OCI-M2 (cell line): ENCODE results near the gene TBX1.
"Not testable (repeated sequence)": the region's sequence is repeated elsewhere in the genome, so short reads cannot be mapped to it uniquely, and the experiment has no call there.

Source experiments
- DNase-seq: peaks from one replicate; lab custom pipeline; 2025; ENCODE audit not compliant: unreplicated experiment; lab: John Stamatoyannopoulos, UW

TBX1 gene

DNA sequence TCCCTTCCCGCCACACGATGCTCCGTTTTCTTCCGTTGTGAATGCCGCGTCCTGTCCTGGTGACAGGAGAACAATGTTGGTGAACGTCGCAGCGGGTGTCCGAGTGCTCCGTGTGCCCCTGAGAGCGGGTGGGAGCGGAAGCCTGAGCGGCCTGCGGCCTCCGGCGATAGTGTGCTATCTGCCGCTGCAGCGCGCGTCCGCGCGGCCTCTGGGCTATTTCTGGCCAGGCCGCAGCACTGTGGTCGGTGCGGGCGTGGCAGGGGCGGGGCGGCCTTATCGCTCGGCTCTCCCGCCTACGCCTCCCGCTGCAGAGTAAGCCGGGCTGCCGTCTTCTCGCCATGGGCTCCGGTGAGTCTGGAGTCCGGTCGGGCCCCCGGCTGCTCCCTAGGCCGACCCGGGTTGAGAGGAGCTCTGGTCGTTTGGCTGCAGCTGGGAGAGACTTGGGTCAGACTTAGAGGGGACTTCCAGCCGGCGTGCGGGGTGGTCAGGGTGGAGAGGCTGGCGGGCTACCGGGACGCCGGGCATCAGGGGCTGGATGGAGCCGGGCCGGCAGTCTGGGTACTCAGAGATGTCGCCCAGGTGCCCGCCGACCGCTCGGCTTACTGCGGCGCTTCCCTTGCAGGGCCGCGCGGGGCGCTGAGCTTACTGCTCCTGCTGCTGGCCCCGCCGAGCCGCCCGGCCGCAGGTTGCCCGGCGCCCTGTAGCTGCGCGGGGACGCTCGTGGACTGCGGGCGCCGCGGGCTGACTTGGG is 37.2 kb upstream of the TBX1 start, which contains the start of gene GP1BB:
TSS of gene GP1BB (plus strand) at position 308 of the 751 bp plus-strand sequence. CDS start at position 339, 31 bp downstream.
- peak; percentile 23 for DNase-seq

DNA sequence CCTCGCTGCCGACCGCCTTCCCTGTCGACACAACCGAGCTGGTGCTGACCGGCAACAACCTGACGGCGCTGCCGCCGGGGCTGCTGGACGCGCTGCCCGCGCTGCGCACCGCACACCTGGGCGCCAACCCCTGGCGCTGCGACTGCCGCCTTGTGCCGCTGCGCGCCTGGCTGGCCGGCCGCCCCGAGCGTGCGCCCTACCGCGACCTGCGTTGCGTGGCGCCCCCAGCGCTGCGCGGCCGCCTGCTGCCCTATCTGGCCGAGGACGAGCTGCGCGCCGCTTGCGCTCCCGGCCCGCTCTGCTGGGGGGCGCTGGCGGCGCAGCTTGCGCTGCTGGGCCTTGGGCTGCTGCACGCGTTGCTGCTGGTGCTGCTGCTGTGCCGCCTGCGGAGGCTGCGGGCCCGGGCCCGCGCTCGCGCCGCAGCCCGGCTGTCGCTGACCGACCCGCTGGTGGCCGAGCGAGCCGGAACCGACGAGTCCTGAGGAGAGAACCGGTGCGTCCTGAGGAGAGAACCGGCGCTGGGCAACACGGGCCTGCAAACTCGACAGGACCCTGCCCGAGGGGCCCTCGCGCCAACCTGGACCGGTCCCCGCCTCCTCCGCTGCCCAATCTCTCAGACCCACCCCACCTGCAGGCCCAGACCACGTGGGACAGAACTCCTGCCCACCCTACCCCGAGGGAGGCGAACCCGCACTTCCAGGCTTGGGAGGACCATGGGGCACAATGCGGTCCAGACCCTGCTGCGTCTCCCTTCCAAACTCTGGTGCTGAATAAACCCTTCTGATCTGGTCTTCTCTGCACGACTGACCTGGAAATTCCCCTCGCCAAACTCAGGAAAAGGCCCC is 36.4 kb upstream of the TBX1 start:
- DNase-seq = no peak

DNA sequence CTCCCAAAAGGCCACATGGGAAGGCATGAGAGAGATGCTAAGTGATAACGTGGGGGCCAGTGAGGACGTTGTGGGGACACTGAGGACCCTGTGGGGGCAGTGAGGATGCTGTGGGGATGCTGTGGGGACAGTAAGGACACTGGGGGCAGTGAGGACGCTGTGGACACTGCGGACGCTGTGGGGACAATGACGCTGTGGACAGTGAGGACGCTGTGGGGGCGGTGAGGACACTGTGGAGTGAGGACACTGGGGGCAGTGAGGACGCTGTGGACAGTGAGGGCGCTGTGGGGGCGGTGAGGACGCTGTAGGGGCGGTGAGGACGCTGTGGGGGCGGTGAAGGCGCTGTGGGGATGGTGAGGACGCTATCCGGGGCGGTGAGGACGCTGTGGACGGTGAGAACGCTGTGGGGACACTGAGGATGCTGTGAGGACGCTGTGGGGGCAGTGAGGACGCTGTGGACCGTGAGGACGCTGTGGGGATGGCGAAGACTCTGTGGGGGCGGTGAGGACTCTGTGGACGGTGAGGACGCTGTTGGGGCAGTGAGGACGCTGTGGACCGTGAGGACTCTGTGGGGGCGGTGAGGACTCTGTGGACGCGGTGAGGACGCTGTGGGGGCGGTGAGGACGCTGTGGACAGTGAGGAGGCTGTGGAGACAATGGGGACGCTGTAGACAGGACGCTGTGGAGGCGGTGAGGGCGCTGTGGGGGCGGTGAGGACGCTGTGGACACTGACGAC is 35.5 kb upstream of the TBX1 start:
- no peak for DNase-seq

DNA sequence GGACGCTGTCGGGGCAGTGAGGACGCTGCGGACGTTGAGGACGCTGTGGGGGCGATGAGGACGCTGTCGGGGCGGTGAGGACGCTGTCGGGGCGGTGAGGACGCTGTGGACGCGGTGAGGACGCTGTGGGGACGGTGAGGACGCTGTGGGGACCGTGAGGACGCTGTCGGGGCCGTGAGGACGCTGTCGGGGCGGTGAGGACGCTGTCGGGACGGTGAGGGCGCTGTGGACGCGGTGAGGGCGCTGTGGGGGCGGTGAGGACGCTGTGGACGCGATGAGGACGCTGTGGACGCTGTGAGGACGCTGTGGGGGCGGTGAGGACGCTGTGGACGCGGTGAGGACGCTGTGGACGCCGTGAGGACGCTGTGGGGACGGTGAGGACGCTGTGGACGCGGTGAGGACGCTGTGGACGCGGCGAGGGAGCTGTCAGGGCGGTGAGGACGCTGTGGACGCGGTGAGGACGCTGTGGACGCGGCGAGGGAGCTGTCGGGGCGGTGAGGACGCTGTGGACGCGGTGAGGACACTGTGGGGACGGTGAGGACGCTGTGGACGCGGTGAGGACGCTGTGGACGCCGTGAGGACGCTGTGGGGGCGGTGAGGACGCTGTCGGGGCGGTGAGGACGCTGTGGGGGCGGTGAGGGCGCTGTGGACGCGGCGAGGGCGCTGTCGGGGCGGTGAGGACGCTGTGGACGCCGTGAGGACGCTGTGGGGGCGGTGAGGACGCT is 34.4 kb upstream of the TBX1 start:
- DNase-seq = not testable (repeated sequence)

DNA sequence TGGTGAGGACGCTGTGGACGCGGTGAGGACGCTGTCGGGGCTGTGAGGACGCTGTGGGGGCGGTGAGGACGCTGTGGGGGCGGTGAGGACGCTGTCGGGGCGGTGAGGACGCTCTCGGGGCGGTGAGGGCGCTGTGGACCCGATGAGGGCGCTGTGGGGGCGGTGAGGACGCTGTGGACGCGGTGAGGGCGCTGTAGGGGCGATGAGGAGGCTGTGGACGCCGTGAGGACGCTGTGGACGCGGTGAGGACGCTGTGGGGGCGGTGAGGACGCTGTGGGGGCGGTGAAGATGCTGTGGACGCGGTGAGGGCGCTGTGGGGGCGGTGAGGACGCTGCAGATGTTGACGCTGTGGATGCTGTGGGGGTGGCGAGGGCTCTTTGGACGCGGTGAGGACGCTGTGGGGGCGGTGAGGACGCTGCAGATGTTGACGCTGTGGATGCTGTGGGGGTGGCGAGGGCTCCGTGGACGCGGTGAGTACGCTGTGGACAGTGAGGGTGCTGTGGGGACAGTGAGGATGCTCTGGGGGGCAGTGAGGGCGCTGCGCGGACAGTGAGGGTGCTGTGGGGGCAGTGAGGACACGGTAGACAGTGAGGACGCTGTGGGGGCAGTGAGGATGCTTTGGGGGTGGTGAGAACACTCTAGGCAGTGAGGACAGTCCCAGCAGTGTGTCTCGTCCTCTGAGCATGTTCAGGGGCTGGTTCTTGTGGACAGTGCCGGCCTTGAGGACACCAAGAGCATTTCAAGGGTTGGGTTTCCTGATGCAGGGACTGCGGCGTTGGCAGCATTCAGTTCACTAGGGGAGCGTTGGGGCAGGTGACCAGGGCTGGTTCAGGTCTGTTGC is 33.0 kb upstream of the TBX1 start:
- DNase-seq = no peak

DNA sequence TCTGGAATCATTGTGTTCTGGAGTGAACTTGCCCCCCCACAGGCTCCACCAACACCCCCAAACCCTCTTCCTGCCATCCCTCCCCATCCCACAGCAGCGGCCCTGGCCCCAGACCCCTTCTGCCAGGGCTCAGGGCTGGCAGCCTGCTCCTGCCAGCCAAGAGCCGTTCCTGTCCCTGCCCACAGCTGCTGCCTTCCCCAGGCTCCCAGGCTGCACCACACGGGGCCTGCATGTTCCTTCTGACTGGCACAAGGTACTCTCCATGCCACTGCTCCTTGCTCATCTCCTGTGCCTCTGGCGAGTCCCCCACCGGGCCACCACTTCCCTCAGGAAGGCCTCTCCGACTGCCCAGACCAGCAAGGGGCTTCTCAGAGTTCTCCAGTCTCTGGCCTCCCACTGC is 32.3 kb upstream of the TBX1 start:
- DNase-seq = no peak

DNA sequence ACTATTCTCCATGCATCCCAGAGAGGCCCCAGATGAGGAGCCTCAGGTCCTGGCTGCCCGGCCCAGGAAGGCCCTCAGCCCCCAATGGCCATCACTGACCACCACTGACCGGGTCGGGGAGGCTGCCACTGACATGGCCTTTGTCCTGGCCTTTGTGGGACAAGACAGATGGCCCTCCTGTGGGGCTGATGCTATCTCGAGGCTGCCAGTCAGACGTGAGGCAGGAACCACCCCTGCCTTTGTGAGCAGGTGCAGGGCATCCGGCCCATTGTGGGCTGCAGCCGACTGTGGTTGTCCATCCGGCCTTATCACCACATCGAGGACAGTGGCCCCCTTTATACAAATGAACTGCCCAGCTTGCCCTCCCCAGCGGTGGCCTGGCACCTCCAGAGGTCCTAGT is 31.7 kb upstream of the TBX1 start:
- DNase-seq = no peak

DNA sequence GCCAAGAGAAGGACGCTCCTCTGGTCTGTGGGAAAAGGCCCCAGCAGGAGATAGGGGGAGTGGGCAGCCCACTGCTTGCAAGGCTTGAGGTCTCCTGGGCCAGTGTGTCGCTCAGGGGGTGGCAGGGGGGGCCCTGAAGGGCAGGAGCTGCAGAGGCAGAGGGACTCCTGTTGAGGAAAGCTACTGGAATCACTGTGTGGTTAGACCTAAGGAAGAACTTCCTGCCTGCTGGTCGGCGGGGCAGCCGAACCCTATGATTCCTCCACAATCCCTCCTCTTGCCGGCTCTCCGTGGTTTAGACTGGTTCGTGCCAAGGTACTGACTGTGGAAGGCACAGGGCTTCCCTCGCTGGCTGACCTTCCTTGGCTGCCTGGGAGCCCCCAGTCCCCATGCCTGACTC is 31.1 kb upstream of the TBX1 start:
- no peak for DNase-seq

DNA sequence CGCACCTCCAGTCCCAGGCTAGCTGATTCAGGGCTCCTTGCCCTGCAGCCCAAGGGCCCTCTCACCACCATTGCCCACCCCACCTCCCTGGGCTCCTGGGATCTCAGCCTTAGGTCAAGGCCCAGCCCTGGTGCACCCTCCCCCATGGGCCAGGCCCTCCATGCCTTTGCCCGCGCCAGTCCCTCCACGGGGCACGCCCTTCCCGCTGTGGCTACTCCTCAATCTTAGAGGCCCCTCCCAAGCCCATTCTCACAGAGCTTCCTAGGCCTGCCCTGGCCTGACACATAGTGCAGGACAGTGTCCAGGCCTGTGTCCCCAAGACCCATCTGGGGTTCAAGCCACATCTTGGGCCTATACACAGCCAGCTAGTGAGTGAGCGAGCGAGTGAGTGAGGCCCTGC is 30.4 kb upstream of the TBX1 start:
- DNase-seq = no peak

DNA sequence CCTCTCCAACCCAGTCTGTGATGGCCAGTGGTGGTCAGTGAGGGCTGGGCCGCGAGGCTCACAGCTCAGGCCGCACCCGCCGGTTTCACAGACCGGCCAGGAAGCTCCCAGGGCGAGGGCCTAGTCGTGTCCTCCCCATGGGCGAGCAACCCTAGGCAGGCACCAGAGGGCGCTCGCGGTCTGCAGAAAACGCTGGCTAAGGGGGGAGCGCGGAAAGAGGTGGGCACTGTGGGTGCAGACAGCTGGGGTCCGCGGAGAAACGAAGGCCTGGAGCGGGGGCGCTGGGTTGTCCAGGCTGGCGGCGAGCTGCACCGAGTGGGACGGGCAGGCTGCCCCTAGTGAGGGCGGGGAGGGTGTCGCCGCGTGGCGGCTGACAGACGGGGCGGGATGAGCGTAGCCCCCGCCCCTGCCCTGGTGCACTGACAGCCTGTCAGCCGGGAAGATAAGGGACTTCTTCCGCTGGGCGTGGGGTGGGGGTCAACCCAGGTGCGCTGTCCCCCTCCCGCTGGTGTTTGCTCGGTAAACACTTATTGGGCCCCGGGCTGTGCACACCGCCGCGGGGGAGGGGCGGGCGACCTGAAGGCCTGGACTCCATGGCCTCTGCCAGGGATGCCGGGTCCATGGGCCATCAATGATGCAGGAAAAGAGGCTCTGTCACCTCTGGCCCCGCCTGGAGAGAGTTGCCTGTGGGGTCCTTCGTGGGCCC is 29.8 kb upstream of the TBX1 start:
- DNase-seq = peak; percentile 10

DNA sequence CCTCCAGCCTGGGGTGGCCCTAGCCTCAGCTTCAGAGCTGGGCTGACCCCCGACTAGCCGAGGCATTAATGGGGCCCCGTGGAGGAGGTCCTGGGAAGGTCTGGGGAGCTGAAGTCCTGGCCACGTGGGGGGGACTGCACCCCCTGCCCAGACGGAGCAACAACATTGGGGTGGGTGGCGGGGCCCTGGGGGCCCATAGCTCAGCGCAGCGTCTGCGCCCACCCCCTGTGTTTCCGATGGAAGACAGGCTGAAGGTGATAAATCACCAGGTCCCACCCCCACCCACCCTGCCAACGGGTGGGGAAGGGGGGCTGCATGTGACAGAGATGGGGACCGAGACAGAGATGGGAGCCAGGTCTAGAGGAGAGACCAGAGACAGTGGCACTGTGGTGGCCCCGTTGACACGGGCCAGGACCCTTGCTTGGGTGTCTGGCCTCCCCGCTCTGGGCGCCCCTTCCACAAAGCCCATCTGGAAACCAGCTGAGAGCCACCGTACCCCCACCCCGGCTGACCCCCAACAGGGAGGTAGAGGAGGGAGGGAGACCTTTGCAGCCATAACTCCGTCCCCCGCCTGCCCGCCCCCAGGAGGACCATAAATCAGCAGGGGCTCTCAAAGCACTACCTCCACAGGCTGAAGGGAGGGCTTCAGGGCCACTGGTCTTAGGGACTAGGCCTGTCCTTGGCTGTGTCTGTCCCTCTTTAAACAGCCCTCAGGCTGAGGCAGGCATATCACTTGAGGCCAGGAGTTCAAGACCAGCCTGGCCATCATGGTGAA is 29.0 kb upstream of the TBX1 start:
- DNase-seq = no peak

DNA sequence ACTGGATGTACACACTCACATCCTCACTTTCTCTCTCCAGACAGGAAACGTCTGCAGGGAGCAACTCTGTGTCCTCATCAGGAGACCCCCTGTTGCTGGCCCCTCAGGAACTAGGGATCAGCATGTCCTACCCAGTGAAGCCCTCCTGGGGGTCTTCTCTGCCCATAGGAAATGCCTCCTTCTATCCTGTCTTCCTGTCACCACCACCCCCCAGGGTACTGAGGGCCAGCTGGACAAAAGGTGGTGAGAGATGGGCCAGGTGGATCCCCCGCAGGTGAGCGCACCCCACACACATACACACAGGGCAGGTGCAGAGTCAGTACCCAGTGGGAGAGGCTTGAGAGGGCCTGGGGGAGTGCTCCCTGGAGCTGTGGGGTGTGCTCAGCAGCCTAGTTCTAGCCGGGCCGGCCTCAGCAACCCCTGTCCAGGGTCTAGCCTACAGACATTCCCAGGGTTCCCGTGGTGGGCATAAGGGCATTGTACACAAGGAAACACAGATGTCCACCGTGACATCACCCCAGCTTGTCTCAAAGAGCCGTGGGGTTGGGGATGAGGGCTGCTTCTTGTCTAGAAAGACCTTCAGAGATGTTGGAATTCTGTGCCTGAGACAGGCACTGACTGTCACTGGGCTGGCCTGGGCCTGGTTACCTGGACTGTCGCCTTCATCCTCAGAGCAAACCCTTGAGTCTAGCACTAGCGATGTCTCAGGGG is 28.0 kb upstream of the TBX1 start:
- no peak for DNase-seq

DNA sequence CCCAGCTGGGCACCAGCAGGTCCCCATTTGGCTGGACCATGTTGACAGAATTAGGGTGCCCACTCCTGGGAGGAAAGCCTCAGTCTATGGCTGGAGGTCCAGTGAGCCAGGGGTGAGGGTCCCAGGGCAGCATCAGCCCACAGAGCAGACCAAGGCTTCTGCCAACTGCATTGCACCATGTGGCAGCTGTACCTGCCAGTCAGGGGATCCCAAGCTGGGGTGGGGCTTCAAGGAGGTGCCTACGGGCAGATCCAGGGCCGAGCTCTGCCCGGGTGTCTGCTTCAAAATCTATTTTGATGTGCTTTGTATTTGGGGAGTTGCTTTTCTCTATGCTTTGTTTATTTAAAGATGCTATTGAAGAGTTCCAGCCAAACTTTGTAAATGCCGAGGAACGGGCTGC is 26.8 kb upstream of the TBX1 start:
- DNase-seq = no peak

DNA sequence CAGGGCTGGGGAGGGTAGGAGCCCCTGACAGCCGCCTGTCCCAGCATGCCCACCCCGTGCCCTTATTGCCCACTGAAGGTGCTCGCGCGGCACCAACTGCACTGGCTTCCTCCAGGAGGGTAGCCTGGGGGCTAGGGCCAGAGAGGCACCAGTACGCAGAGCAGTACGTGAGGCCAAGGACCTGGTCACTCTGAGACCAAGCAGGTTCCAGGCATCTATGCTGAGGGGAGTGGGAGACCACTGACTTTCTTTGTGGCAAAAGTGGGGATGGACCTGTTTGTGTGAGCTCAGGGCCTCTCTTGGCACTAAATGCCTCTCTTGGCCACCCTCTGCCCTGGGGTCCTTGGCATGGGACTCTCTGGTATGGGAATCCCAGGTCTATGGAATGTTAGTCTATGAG is 26.4 kb upstream of the TBX1 start:
- DNase-seq = no peak

DNA sequence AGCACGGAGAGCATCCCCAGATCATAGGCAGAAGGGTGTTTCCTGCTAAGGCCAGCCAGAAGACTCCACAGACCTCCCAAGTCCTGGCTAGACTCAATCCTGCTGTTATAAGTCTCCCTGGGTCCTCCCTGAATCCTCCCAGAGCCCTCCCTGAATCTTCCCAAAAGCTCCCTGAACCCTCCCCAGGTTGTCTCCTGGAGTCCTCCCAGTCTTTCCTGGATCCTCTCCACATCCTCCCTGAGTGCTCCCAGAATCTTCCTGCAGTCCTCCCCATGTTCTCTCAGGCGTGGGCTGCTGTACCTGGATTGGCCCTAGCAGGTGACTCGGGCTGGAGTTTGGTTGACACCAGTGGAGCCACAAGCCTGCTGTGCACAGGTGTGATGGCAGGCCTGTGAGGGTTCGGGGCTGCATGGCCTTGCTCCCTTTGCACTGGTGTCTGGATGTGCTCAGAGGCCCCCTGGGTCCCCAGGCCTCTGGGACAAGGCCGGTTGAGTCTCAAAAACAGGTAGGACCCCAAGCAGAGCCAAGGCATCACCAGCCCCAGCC is 25.7 kb upstream of the TBX1 start:
- no peak for DNase-seq

DNA sequence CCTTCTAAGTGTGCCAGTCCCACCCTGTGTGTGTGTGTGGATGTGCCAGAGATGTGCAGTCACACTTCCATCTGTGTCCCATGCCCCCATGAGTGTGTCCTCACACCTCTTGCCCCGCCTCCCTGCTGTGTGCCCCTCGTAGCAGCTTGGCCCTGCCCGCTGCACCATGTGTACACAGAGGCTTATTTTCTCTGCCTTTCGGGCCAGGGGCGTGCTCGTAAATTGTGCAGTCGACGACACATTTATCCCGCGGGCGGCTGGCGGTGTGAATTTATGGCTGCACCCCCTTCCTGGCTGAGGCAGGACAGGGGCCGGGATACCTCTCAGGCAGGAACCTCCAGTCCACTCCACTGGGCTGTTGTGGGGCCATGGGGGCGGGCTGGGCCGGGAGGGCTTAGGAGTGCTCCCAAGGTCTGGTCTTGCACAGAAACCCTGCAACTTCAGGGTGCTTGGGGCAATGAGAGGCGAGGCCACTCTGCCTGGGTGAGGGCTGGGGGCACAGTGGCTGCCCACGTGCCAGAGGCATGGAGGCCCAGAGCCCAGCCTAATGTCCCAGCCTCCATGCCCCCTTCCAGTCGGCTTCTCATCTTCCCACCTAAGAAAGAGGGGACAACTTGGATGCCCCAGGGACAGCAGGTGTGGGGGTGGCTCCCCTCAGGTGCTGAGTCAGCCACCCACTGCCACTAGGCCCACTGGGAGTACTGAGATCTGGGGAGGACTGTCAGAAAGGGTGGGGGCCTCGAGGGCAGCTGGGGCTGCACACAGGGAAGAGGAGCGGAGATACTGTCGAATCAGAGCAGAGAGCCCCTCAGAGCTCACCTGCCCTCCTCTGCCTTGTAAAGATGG is 24.7 kb upstream of the TBX1 start:
- DNase-seq = no peak
